GM06990 (cell line): Measurements from ENCODE around the gene ATCAY.
"Not testable (repeated sequence)": the region's sequence is repeated elsewhere in the genome, so short reads cannot be mapped to it uniquely, and the experiment has no call there.

Experiments used
- DNase-seq: peaks from one replicate; pipeline ENCODE4 v3.0.0-alpha.2; 2011; ENCODE audit not compliant: insufficient read length; ENCODE audit errors: extremely low read depth
- H3K27me3 ChIP-seq: replicated peaks from 2 replicates; pipeline ENCODE4 v1.6.0; 2011; ENCODE audit warnings: low read length; ENCODE audit not compliant: control insufficient read depth, insufficient read depth
- H3K36me3 ChIP-seq: 2 replicates; pipeline ENCODE4 v1.5.1; 2011; ENCODE audit warnings: low read length; ENCODE audit not compliant: control insufficient read depth, insufficient read depth
- H3K4me3 ChIP-seq: replicated peaks from 2 replicates; pipeline ENCODE4 v1.5.1; 2011; ENCODE audit warnings: low read depth, mild to moderate bottlenecking, control low read depth, low read length
- TF ChIP-seq, protein P1 (sequence below): IDR thresholded peaks from 2 replicates; pipeline ENCODE4 v1.5.1; 2011; ENCODE audit warnings: low read length, control low read depth, mild to moderate bottlenecking, inconsistent platforms; ENCODE audit not compliant: insufficient read depth, poor library complexity, severe bottlenecking

The ATCAY gene

DNA sequence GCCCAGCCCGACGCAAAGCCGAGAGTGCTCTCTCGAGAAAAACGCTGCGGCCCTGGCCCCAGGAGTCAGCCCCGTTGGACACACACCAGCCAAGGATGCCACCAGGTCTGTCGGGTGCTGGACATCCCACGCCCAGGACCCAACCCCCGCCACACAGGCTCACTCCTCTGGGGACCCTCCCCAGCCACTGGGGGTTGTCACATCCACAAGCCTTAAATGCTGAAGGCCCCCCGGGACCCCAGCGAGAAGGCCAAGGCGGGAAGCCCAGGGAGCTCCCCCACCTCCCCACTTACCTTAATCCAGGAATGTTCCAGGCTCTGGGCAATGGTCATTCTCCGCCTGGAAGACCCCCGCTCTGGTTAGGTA, 79.3 kb downstream of the ATCAY start:
- TF ChIP-seq, protein P1, sequence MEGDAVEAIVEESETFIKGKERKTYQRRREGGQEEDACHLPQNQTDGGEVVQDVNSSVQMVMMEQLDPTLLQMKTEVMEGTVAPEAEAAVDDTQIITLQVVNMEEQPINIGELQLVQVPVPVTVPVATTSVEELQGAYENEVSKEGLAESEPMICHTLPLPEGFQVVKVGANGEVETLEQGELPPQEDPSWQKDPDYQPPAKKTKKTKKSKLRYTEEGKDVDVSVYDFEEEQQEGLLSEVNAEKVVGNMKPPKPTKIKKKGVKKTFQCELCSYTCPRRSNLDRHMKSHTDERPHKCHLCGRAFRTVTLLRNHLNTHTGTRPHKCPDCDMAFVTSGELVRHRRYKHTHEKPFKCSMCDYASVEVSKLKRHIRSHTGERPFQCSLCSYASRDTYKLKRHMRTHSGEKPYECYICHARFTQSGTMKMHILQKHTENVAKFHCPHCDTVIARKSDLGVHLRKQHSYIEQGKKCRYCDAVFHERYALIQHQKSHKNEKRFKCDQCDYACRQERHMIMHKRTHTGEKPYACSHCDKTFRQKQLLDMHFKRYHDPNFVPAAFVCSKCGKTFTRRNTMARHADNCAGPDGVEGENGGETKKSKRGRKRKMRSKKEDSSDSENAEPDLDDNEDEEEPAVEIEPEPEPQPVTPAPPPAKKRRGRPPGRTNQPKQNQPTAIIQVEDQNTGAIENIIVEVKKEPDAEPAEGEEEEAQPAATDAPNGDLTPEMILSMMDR: no peak
- Histone ChIP-seq H3K4me3 (no peak overlapping the region), H3K36me3 (peaks cover 30% of the 10 kb centered on the region), H3K27me3 (no peaks in the 10 kb centered on the region)
- no peak for DNase-seq

DNA sequence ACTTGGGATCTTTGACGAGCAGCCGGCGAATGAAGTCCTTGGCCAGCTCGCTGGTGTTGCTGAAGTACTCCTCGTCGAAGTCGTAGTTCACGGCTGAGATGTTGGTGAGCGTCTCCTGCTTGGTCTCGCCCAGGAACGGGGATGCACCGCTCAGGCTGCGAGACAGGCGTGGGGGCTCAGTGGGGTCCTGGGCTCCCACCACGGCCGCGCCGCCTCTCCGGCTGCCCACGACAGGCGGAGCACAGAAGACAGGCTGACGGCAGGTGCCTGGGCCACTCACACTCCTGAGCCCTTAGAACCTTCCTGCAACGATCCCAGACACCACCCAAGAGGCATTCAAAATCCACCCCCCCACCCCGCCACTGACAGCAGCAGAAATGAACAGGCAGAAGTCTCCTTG, 80.5 kb downstream of the ATCAY start:
- no peak for DNase-seq
- Histone ChIP-seq H3K27me3 (no peaks in the 10 kb centered on the region), H3K36me3 (peaks cover 33% of the 10 kb centered on the region), H3K4me3 (no peak overlapping the region)
- TF ChIP-seq, protein P1: no peak

DNA sequence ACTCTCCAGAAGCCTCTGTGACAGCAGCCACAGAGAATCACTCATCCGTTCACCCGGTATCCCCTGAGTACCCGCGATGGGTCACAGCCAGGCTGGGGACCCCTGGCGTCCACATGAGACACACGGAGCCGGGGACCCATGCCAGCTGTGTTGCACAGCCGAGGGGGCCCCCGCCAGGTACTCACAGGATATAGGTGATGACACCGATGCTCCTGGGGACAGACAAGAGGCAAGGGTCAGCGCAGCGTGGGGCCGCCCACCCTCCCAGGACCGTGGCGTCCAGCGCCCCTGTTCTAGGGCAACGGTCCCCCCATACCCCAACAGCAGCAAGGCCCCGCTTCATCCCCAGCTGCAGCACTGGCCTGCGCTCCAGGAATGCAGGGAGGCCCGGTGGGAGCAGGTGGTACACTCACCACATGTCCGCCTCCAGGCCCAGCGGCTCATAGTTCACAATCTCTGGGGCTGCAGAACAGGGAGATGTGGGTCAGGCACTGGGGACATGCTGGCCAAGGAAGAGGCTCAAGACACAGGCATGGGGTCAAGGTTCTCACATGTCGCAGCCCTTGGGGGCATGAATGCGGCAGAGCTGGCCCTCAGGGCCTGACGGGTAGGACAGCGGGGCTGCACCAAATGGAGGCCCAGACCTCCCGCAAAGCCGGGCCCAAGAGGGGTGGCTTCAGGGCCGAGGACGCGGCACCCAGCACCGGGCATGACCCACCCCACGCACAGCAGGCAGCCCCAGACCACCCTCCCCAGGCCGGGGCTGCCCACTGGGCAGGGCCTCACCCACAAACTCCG, 83.2 kb downstream of the ATCAY start:
- Histone ChIP-seq H3K4me3 (no peak overlapping the region), H3K36me3 (peaks cover 38% of the 10 kb centered on the region)
- DNase-seq: no peak

DNA sequence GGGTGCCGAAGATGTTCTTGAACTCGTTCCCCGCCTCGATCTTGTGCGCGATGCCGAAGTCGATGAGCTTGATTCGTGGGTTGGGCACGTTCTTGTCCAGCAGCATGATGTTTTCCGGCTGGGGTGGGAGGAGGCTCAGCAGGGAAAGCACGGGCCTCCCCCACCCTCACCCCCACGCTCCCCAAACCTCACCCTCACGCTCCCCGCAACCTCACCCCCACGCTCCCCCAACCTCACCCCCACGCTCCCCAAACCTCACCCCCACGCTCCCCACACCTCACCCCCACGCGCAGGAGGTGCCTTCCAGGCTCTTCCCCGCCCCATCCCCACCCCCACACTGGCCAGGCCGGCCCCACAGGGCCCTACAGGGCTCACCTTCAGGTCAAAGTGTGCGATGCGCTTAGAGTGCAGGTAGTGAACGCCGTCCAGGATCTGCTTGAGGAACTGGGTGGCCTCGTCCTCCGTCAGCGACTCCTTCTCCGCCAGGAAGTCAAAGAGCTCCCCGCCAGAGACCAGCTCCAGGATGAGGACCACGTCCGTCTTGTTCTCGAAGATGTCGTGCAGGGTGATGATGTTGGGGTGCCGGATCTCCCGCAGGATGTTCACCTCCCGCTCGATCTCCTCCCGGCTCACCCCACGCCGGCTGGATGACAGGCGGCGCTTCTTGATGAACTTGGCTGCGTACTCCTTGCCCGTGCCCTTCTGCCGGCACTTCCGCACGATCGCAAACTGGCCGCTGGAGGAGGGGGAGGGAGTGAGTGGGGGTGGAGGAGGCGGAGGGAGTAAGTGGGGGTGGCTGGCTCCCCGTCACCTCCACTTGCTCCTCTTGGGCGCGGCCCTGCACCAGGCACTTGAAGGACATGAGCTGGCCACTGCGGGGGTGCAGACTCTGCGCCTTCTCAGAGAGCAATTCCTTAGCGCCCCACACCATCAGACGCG, 84.0 kb downstream of the ATCAY start:
- Histone ChIP-seq H3K36me3 (peaks cover 38% of the 10 kb centered on the region), H3K27me3 (no peaks in the 10 kb centered on the region), H3K4me3 (no peak overlapping the region)
- no peak for DNase-seq
- TF ChIP-seq, protein P1: no peak

More for the DNA sequence above, 83.2 kb downstream of the ATCAY start:
- no peaks in the 10 kb centered on the region for H3K27me3 ChIP-seq
- TF ChIP-seq, protein P1: no peak

DNA sequence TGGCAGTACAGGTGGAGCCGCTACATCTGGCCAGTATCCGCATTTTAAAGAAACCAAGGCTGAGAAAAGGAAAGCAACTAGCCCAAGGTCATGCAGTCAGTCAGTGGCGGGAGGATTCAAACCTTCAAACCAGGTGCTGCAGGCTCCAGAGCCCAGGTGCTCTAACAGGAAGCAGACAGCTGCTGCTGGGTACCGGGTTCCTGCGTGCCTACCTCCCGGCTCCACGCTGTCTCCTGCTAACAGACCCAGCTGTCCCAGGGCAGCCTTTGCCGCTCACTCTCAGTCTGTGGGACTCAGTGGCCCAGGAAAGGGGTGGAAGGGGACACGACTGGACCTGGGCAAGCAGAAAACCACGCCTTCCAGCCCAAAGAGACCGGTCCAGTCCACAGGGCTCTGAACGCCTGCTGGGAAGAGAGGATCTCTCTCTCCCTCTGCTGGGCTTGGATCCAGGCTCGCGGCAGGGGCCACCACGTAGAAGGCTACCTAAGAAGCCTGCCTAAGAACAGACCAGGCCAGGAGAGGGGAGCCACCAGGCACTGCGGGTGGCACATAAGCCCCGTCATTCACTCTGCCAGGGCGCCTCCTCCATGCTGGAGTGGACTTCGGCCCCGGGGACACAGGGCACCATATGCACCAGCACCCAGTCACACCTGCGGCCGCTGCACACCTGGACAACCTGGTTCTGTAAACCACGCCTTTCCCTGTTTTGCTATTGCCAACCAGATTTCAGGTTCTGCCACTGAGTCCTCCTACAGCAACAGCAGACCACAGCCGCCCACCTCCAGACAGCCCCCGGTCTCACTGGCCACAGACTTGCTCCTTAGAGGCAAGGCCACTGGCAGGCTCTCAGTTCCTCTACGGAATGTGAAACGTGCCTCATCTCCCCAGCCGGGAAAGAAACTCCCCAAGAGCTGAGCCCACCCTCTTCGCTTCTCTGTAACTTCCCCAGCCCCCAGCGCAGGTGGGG, 85.8 kb downstream of the ATCAY start:
- no peak for DNase-seq
- TF ChIP-seq, protein P1: no peak
- no peak overlapping the region for H3K4me3 ChIP-seq
- H3K27me3 ChIP-seq: no peaks in the 10 kb centered on the region
- H3K36me3 ChIP-seq: peaks cover 30% of the 10 kb centered on the region

DNA sequence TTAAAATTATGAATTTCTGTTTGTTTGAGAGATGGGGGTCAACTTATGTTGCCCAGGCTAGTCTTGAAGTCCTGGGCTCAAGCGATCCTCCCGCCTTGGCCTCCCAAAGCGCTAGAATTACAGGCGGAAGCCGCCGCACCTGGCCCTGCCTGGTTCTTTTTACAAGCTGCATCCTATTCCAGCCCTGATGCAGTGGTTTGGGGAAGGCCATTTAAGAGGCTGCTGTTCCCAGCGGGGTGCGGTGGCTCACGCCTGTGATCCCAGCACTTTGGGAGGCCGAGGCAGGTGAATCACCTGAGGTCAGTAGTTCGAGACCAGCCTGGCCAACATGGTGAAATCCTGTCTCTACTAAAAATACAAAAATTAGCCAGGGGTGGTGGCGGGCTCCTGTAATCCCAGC, 87.5 kb downstream of the ATCAY start:
- not testable (repeated sequence) for H3K27me3 ChIP-seq, DNase-seq, H3K4me3 ChIP-seq
- peaks cover 25% of the 10 kb centered on the region for H3K36me3 ChIP-seq
